GM19023 (cell line): ENCODE results near the gene SERGEF.
A peak's percentile ranks its signal among the peaks of the same experiment; 100 is the strongest.

Experiments
- ATAC-seq: cut with Tn5 transposase; IDR thresholded peaks from one replicate; pipeline ENCODE4 v1.9.1; 2021; ENCODE audit warnings: mild to moderate bottlenecking, moderate library complexity; ENCODE audit not compliant: unreplicated experiment

The SERGEF gene

GRCh38 chr11:18012906-18013781 is at the start of gene SERGEF:
Gene SERGEF, minus strand, starts transcription at chr11:18013047. Its CDS starts 37 bp downstream, at chr11:18013010.
- ATAC-seq, result peak; percentile 92

- no peak for ATAC-seq
Observed at GRCh38 chr11:18061351-18061750, 48.5 kb upstream of the SERGEF start.

- ATAC-seq, result no peak
Observed at GRCh38 chr11:18056561-18057181, 43.8 kb upstream of the SERGEF start.

- ATAC-seq, result no peak
Observed at GRCh38 chr11:18054511-18055103, 41.8 kb upstream of the SERGEF start.

GRCh38 chr11:18050848-18051247 is 38.0 kb upstream of the SERGEF start:
- no peak for ATAC-seq

GRCh38 chr11:18046116-18046777 is 33.4 kb upstream of the SERGEF start, which contains the start of gene TPH1:
Gene TPH1, minus strand, starts transcription at chr11:18046269. Its CDS starts 5,507 bp downstream, at chr11:18040762.
- no peak for ATAC-seq

GRCh38 chr11:18036456-18036855 is 23.6 kb upstream of the SERGEF start:
- ATAC-seq, result no peak

- ATAC-seq, result no peak
Observed at GRCh38 chr11:18027475-18027874, 14.6 kb upstream of the SERGEF start.

GRCh38 chr11:18022419-18022818 is 9.6 kb upstream of the SERGEF start:
- no peak for ATAC-seq

- ATAC-seq, result no peak
Observed at GRCh38 chr11:18019650-18020049, 6.8 kb upstream of the SERGEF start.

- no peak for ATAC-seq
Observed at GRCh38 chr11:18016789-18017188, 3.9 kb upstream of the SERGEF start.

GRCh38 chr11:18014876-18015275 is 2.0 kb upstream of the SERGEF start:
- ATAC-seq, result no peak

GRCh38 chr11:18013790-18014507 is 1.1 kb upstream of the SERGEF start:
- ATAC-seq, result no peak

GRCh38 chr11:18012122-18012905 is 533 bp downstream of the SERGEF start:
- ATAC-seq, result peak; percentile 6

- ATAC-seq, result no peak
Observed at GRCh38 chr11:18011633-18012032, 1.2 kb downstream of the SERGEF start.

- no peak for ATAC-seq
Observed at GRCh38 chr11:18010977-18011586, 1.8 kb downstream of the SERGEF start.

GRCh38 chr11:18010121-18010670 is 2.7 kb downstream of the SERGEF start:
- ATAC-seq, result no peak

- no peak for ATAC-seq
Observed at GRCh38 chr11:18005376-18006129, 7.3 kb downstream of the SERGEF start.
